GM23338 (cell line): Measurements from ENCODE around the gene AFF3. TPM values are rescaled to one million over a fixed set of nuclear protein-coding genes. Genes with fewer than 3 reads are reported as not detected.

Experiments used
- ATAC-seq: fragments of 200-7000 bp; cut with Tn5 transposase; 3 replicates; pipeline ENCODE4 v1.9.1; 2020
- DNase-seq: peaks from one replicate; pipeline ENCODE4 v3.0.0-alpha.2; 2015; ENCODE audit warnings: low spot score
- H2AFZ ChIP-seq: fragments of 200-600 bp; sonication (generic); 2 replicates; pipeline ENCODE4 v1.8.0; 2016; ENCODE audit warnings: antibody characterized with exemption, mild to moderate bottlenecking, moderate library complexity
- H3F3A ChIP-seq: fragments of 200-600 bp; sonication (generic); replicated peaks from 2 replicates; pipeline ENCODE4 v1.8.0; 2017; ENCODE audit warnings: antibody characterized with exemption, mixed run types, low read depth
- H3K27ac ChIP-seq: fragments of 200-600 bp; sonication (generic); 2 replicates; pipeline ENCODE4 v1.6.1; 2016; ENCODE audit warnings: low read depth
- H3K27me3 ChIP-seq: fragments of 200-600 bp; sonication (generic); 2 replicates; pipeline ENCODE4 v1.8.0; 2016; ENCODE audit warnings: mild to moderate bottlenecking, mixed run types, moderate library complexity; ENCODE audit not compliant: insufficient read depth
- H3K36me3 ChIP-seq: fragments of 200-600 bp; sonication (generic); 2 replicates; pipeline ENCODE4 v1.8.0; 2016; ENCODE audit warnings: mild to moderate bottlenecking; ENCODE audit not compliant: insufficient read depth
- H3K4me1 ChIP-seq: fragments of 200-600 bp; sonication (generic); 2 replicates; pipeline ENCODE4 v1.8.0; 2016; ENCODE audit warnings: mild to moderate bottlenecking, moderate library complexity; ENCODE audit not compliant: insufficient read depth
- H3K4me2 ChIP-seq: fragments of 200-600 bp; sonication (generic); 2 replicates; pipeline ENCODE4 v1.7.1; 2017; ENCODE audit warnings: mixed run types
- H3K4me3 ChIP-seq: fragments of 200-600 bp; sonication (generic); 2 replicates; pipeline ENCODE4 v1.6.1; 2016; ENCODE audit warnings: mixed run types
- H3K79me2 ChIP-seq: fragments of 200-600 bp; sonication (generic); replicated peaks from 2 replicates; pipeline ENCODE4 v1.8.0; 2017; ENCODE audit warnings: mild to moderate bottlenecking; ENCODE audit not compliant: insufficient read depth
- H3K9me2 ChIP-seq: fragments of 200-600 bp; sonication (generic); 2 replicates; pipeline ENCODE4 v1.8.0; 2017; ENCODE audit not compliant: insufficient read depth
- H4K20me1 ChIP-seq: fragments of 200-600 bp; sonication (generic); replicated peaks from 2 replicates; pipeline ENCODE4 v1.8.0; 2017; ENCODE audit warnings: mild to moderate bottlenecking; ENCODE audit not compliant: insufficient read depth
- H3K27ac Mint-ChIP-seq: 2 replicates; pipeline ENCODE4 v1.8.0; 2020; ENCODE audit warnings: inconsistent platforms, mild to moderate bottlenecking, moderate library complexity, mixed read lengths
- H3K27me3 Mint-ChIP-seq: 3 replicates; pipeline ENCODE4 v1.8.0; 2022; ENCODE audit warnings: low read depth, mild to moderate bottlenecking, moderate library complexity, mixed read lengths, inconsistent platforms; ENCODE audit not compliant: insufficient read depth, poor library complexity
- H3K36me3 Mint-ChIP-seq: 3 replicates; pipeline ENCODE4 v1.8.0; 2021; ENCODE audit warnings: low read depth, mild to moderate bottlenecking, inconsistent platforms, moderate library complexity, mixed read lengths
- H3K4me1 Mint-ChIP-seq: 3 replicates; pipeline ENCODE4 v1.8.0; 2020; ENCODE audit warnings: mild to moderate bottlenecking, inconsistent platforms, mixed read lengths
- H3K4me3 Mint-ChIP-seq: 3 replicates; pipeline ENCODE4 v1.8.0; 2021; ENCODE audit warnings: moderate library complexity, mild to moderate bottlenecking, inconsistent platforms, mixed read lengths
- H3K9me3 Mint-ChIP-seq: 3 replicates; pipeline ENCODE4 v1.8.0; 2020; ENCODE audit warnings: moderate library complexity, mild to moderate bottlenecking, inconsistent platforms, mixed read lengths
- CREB1 ChIP-seq: fragments of 250-450 bp; sonication (Bioruptor Pico); IDR thresholded peaks from 2 replicates; pipeline ENCODE4 v1.5.0; 2020; ENCODE audit warnings: low read depth, mild to moderate bottlenecking, moderate library complexity
- EZH2 ChIP-seq: fragments of 200-600 bp; sonication (generic); IDR thresholded peaks from one replicate; pipeline ENCODE4 v1.8.0; 2017; ENCODE audit warnings: antibody characterized with exemption, mild to moderate bottlenecking, low read depth; ENCODE audit not compliant: unreplicated experiment
- EZH2phosphoT487 ChIP-seq: fragments of 200-600 bp; sonication (generic); IDR thresholded peaks from one replicate; pipeline ENCODE4 v1.8.1; 2018; ENCODE audit warnings: antibody characterized with exemption; ENCODE audit not compliant: unreplicated experiment
- JUNB ChIP-seq: IDR thresholded peaks from one replicate; pipeline ENCODE4 v1.6.1; 2016; ENCODE audit warnings: antibody characterized with exemption; ENCODE audit not compliant: unreplicated experiment
- NANOG ChIP-seq: IDR thresholded peaks from 2 replicates; pipeline ENCODE4 v1.6.1; 2016; ENCODE audit warnings: antibody characterized with exemption, borderline replicate concordance
- POLR2AphosphoS5 ChIP-seq: IDR thresholded peaks from 2 replicates; pipeline ENCODE4 v1.6.1; 2016; ENCODE audit warnings: antibody characterized with exemption, low read depth
- STAT1 ChIP-seq: IDR thresholded peaks from one replicate; pipeline ENCODE4 v1.6.1; 2016; ENCODE audit warnings: antibody characterized with exemption; ENCODE audit not compliant: unreplicated experiment
- ZNF114 ChIP-seq: fragments of 250-450 bp; sonication (Bioruptor Pico); IDR thresholded peaks from 2 replicates; pipeline ENCODE4 v1.5.0; 2020; ENCODE audit warnings: mild to moderate bottlenecking, moderate library complexity
- ZNF331 ChIP-seq: fragments of 250-450 bp; sonication (Bioruptor Pico); IDR thresholded peaks from 2 replicates; pipeline ENCODE4 v1.5.0; 2020; ENCODE audit warnings: low read depth, mild to moderate bottlenecking, moderate library complexity
- polyA plus RNA-seq: library from polyadenylated mRNA; unstranded; fragments of >200 nt; fragmentation: Nextera tagmentation; extraction: Ambion mirVana; gene quantifications from 2 replicates; pipeline ENCODE4 v1.2.1, GENCODE V29; 2016
- total RNA-seq: library from RNA; depleted of rRNA; stranded (reverse); fragments of >200 nt; shearing (Covaris generic); gene quantifications from 2 replicates; pipeline ENCODE4 v1.2.3, GENCODE V29; 2014
- TF ChIP-seq, protein P1 (sequence below), 2 experiments: fragments of 200-600 bp in 1 of 2; sonication (generic) in 1 of 2; conservative IDR thresholded peaks; 2 replicates each; pipeline versions ENCODE4 v1.5.1 to v1.6.1; 2016 to 2017; ENCODE audit warnings: antibody characterized with exemption in 2 of 2, low read depth in 2 of 2, mild to moderate bottlenecking in 2 of 2, moderate library complexity in 1 of 2
- TF ChIP-seq, protein P2 (sequence below): fragments of 250-450 bp; sonication (Bioruptor Pico); IDR thresholded peaks from 2 replicates; pipeline ENCODE4 v1.5.0; 2020; ENCODE audit warnings: mild to moderate bottlenecking, moderate library complexity
- TF ChIP-seq, protein P3 (sequence below): IDR thresholded peaks from 2 replicates; pipeline ENCODE4 v1.6.1; 2016; ENCODE audit warnings: antibody characterized with exemption

The AFF3 gene
- total and polyA plus RNA-seq, 2 experiments from 2014 or later, result 0.73 to 1.4 TPM

DNA sequence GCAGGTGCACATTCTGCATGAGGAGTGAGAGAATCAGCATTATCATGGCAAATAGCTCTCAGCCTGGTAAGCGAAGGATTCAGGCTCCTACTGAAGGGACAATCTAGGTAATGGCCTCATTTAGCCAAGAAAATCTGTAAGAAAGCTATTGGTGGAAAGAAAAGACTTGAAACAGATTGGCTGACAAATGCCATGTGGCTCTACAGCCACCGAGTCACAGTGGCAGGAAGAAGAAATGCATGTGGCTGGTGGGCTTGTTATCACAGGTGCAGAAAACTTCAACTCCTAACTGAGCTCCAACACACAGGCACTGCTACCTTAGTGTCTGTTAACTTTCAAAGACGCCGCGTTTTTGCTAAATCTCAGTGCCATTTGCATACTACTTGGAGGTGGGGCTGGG lies 592.0 kb downstream of the AFF3 start (continued):
- TF ChIP-seq, protein P1, sequence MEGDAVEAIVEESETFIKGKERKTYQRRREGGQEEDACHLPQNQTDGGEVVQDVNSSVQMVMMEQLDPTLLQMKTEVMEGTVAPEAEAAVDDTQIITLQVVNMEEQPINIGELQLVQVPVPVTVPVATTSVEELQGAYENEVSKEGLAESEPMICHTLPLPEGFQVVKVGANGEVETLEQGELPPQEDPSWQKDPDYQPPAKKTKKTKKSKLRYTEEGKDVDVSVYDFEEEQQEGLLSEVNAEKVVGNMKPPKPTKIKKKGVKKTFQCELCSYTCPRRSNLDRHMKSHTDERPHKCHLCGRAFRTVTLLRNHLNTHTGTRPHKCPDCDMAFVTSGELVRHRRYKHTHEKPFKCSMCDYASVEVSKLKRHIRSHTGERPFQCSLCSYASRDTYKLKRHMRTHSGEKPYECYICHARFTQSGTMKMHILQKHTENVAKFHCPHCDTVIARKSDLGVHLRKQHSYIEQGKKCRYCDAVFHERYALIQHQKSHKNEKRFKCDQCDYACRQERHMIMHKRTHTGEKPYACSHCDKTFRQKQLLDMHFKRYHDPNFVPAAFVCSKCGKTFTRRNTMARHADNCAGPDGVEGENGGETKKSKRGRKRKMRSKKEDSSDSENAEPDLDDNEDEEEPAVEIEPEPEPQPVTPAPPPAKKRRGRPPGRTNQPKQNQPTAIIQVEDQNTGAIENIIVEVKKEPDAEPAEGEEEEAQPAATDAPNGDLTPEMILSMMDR (conservative IDR thresholded peaks at IDR 0.05; ENCODE audit: low read depth in 2 of 2), result no peak
- TF ChIP-seq NANOG (no peak), ZNF114 (CRISPR knock-in tag) (no peak)

DNA sequence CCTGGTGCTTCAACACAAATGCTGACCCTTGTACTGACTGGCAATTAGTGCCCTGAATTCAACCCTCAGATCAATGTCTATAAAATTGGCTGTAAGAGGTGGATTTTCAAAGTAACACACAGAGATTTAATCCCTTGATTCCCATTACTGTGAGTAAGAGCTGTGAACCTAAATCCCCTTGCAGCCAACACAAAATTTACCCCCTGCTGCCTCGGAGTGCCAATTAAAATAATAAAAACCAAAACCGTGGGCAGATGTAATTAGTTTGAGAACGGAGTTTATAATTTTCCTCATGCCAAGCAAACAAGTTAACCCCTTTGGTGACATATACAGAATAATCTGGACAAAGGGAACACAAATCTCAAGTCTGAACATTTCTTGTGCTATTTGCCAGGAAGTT lies 596.8 kb downstream of the AFF3 start:
- no peaks in the 10 kb centered on the region for H3K9me3 Mint-ChIP-seq
- Histone ChIP-seq H2AFZ (no peak overlapping the region), H3K27ac (no peak overlapping the region), H3K36me3 (no peaks in the 10 kb centered on the region), H3K4me1 (peaks cover 10% of the 10 kb centered on the region), H4K20me1 (no peaks in the 10 kb centered on the region), H3K4me2 (no peak overlapping the region), H3K4me3 (no peak overlapping the region), H3K9me2 (peaks cover 10% of the 10 kb centered on the region; the same call in 1 of the 2 replicates), H3F3A (no peaks in the 10 kb centered on the region), H3K79me2 (no peaks in the 10 kb centered on the region), H3K27me3 (no peaks in the 10 kb centered on the region)
- no peak overlapping the region for H3K27ac Mint-ChIP-seq
- H3K4me1 Mint-ChIP-seq, result peaks cover 23% of the 10 kb centered on the region
- H3K27me3 Mint-ChIP-seq, result no peaks in the 10 kb centered on the region
- no peaks in the 10 kb centered on the region for H3K36me3 Mint-ChIP-seq
- no peak for DNase-seq
- ATAC-seq, result no peak
- no peak overlapping the region for H3K4me3 Mint-ChIP-seq
- no peak for TF ChIP-seq POLR2AphosphoS5
- no peak for TF ChIP-seq JUNB
- TF ChIP-seq ZNF331 (CRISPR knock-in tag), result no peak
- TF ChIP-seq CREB1 (CRISPR knock-in tag), result no peak
- TF ChIP-seq EZH2phosphoT487, result no peak
- TF ChIP-seq NANOG, result no peak
- TF ChIP-seq EZH2, result no peak
- TF ChIP-seq STAT1, result no peak
- TF ChIP-seq, protein P1 (conservative IDR thresholded peaks at IDR 0.05; ENCODE audit: low read depth in 2 of 2), result no peak
- TF ChIP-seq, protein P2, sequence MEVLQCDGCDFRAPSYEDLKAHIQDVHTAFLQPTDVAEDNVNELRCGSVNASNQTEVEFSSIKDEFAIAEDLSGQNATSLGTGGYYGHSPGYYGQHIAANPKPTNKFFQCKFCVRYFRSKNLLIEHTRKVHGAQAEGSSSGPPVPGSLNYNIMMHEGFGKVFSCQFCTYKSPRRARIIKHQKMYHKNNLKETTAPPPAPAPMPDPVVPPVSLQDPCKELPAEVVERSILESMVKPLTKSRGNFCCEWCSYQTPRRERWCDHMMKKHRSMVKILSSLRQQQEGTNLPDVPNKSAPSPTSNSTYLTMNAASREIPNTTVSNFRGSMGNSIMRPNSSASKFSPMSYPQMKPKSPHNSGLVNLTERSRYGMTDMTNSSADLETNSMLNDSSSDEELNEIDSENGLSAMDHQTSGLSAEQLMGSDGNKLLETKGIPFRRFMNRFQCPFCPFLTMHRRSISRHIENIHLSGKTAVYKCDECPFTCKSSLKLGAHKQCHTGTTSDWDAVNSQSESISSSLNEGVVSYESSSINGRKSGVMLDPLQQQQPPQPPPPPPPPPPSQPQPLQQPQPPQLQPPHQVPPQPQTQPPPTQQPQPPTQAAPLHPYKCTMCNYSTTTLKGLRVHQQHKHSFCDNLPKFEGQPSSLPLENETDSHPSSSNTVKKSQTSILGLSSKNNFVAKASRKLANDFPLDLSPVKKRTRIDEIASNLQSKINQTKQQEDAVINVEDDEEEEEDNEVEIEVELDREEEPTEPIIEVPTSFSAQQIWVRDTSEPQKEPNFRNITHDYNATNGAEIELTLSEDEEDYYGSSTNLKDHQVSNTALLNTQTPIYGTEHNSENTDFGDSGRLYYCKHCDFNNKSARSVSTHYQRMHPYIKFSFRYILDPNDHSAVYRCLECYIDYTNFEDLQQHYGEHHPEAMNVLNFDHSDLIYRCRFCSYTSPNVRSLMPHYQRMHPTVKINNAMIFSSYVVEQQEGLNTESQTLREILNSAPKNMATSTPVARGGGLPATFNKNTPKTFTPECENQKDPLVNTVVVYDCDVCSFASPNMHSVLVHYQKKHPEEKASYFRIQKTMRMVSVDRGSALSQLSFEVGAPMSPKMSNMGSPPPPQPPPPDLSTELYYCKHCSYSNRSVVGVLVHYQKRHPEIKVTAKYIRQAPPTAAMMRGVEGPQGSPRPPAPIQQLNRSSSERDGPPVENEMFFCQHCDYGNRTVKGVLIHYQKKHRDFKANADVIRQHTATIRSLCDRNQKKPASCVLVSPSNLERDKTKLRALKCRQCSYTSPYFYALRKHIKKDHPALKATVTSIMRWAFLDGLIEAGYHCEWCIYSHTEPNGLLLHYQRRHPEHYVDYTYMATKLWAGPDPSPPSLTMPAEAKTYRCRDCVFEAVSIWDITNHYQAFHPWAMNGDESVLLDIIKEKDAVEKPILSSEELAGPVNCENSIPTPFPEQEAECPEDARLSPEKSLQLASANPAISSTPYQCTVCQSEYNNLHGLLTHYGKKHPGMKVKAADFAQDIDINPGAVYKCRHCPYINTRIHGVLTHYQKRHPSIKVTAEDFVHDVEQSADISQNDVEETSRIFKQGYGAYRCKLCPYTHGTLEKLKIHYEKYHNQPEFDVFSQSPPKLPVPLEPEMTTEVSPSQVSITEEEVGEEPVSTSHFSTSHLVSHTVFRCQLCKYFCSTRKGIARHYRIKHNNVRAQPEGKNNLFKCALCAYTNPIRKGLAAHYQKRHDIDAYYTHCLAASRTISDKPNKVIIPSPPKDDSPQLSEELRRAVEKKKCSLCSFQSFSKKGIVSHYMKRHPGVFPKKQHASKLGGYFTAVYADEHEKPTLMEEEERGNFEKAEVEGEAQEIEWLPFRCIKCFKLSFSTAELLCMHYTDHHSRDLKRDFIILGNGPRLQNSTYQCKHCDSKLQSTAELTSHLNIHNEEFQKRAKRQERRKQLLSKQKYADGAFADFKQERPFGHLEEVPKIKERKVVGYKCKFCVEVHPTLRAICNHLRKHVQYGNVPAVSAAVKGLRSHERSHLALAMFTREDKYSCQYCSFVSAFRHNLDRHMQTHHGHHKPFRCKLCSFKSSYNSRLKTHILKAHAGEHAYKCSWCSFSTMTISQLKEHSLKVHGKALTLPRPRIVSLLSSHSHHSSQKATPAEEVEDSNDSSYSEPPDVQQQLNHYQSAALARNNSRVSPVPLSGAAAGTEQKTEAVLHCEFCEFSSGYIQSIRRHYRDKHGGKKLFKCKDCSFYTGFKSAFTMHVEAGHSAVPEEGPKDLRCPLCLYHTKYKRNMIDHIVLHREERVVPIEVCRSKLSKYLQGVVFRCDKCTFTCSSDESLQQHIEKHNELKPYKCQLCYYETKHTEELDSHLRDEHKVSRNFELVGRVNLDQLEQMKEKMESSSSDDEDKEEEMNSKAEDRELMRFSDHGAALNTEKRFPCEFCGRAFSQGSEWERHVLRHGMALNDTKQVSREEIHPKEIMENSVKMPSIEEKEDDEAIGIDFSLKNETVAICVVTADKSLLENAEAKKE, result no peak
- TF ChIP-seq, protein P3, sequence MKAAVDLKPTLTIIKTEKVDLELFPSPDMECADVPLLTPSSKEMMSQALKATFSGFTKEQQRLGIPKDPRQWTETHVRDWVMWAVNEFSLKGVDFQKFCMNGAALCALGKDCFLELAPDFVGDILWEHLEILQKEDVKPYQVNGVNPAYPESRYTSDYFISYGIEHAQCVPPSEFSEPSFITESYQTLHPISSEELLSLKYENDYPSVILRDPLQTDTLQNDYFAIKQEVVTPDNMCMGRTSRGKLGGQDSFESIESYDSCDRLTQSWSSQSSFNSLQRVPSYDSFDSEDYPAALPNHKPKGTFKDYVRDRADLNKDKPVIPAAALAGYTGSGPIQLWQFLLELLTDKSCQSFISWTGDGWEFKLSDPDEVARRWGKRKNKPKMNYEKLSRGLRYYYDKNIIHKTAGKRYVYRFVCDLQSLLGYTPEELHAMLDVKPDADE, result no peak
